PC-9 (cell line): Measurements from ENCODE around the gene ZBED4. TPM values are rescaled to one million over a fixed set of nuclear protein-coding genes. Genes with fewer than 3 reads are reported as not detected.

Source experiments
- BruUV-seq: library from RNA; stranded (reverse); fragments of 400-500 nt; replicated peaks from 2 replicates; lab custom pipeline; 2021; lab: Mats Ljungman, UMichigan
- CTCF ChIA-PET: fragments of 300-600 bp; sonication (Branson Sonifier 250); formaldehyde crosslinking; loops from one replicate; lab custom pipeline; 2022; ENCODE audit warnings: antibody characterized with exemption; lab: Charles Lee
- POLR2A ChIA-PET: fragments of 300-600 bp; sonication (Branson Sonifier 250); formaldehyde crosslinking; loops from one replicate; lab custom pipeline; 2022; ENCODE audit warnings: antibody characterized with exemption; ENCODE audit not compliant: unreplicated experiment; lab: Charles Lee
- DNase-seq, 2 experiments: peaks; one replicate each; pipeline versions ENCODE4 v3.0.0 to v3.0.0-alpha.2; 2015 to 2022; ENCODE audit warnings: mixed read lengths in 1 of 2
- H2AFZ ChIP-seq: fragments of 200-600 bp; sonication (generic); 2 replicates; pipeline ENCODE4 v1.8.1; 2017; ENCODE audit warnings: antibody characterized with exemption
- H3F3A ChIP-seq: fragments of 200-600 bp; sonication (generic); 2 replicates; pipeline ENCODE4 v1.8.1; 2017; ENCODE audit warnings: antibody characterized with exemption, mild to moderate bottlenecking, low read depth; ENCODE audit not compliant: insufficient read depth
- H3K27ac ChIP-seq: fragments of 200-600 bp; sonication (generic); 2 replicates; pipeline ENCODE4 v1.6.1; 2016; ENCODE audit warnings: mixed run types
- H3K27me3 ChIP-seq: fragments of 200-600 bp; sonication (generic); 2 replicates; pipeline ENCODE4 v1.6.1; 2016; ENCODE audit warnings: low read depth, mixed run types; ENCODE audit not compliant: insufficient read depth
- H3K36me3 ChIP-seq: fragments of 200-600 bp; sonication (generic); 2 replicates; pipeline ENCODE4 v1.6.1; 2016; ENCODE audit warnings: low read depth, mixed run types
- H3K4me1 ChIP-seq: fragments of 200-600 bp; sonication (generic); replicated peaks from 2 replicates; pipeline ENCODE4 v1.6.1; 2016; ENCODE audit warnings: mixed run types; ENCODE audit not compliant: insufficient read depth
- H3K4me2 ChIP-seq: fragments of 200-600 bp; sonication (generic); 2 replicates; pipeline ENCODE4 v1.6.1; 2017; ENCODE audit warnings: mixed run types
- H3K4me3 ChIP-seq: fragments of 200-600 bp; sonication (generic); 2 replicates; pipeline ENCODE4 v1.6.1; 2016; ENCODE audit warnings: mixed run types
- H3K79me2 ChIP-seq: fragments of 200-600 bp; sonication (generic); 2 replicates; pipeline ENCODE4 v1.6.1; 2017; ENCODE audit warnings: low read depth, mixed run types
- H3K9me2 ChIP-seq: fragments of 200-600 bp; sonication (generic); 2 replicates; pipeline ENCODE4 v1.8.1; 2017; ENCODE audit warnings: mild to moderate bottlenecking; ENCODE audit not compliant: insufficient read depth
- H3K9me3 ChIP-seq: fragments of 200-600 bp; sonication (generic); 2 replicates; pipeline ENCODE4 v1.8.1; 2016; ENCODE audit warnings: low read depth; ENCODE audit not compliant: insufficient read depth
- H4K20me1 ChIP-seq: fragments of 200-600 bp; sonication (generic); 2 replicates; pipeline ENCODE4 v1.8.1; 2017; ENCODE audit not compliant: insufficient read depth
- CTCF ChIP-seq: fragments of 200-600 bp; sonication (generic); conservative IDR thresholded peaks from 2 replicates; pipeline ENCODE4 v1.6.1; 2017; ENCODE audit warnings: mixed run types, antibody characterized with exemption, mild to moderate bottlenecking, moderate library complexity
- EZH2 ChIP-seq: fragments of 200-600 bp; sonication (generic); IDR thresholded peaks from 2 replicates; pipeline ENCODE4 v1.8.0; 2017; ENCODE audit warnings: antibody characterized with exemption, low read depth
- intact Hi-C: fragments of 100-400 bp; cut with micrococcal nuclease; formaldehyde crosslinking; loops from one replicate; pipeline ENCODE4 v1.10.0; 2022; ENCODE audit not compliant: unreplicated experiment
- total RNA-seq: library from RNA; stranded (reverse); gene quantifications from 2 replicates; pipeline ENCODE4 v1.2.3, GENCODE V29; 2021

ZBED4 gene
- total RNA-seq, 1 experiment from 2014 or later: 21.4 TPM

- ChIA-PET POLR2A (no interaction called here), CTCF (no interaction called here)
- no TSS peak for BruUV-seq
- no peak for TF ChIP-seq CTCF
- no peak for TF ChIP-seq EZH2
- Histone ChIP-seq H2AFZ (no peak overlapping the region), H3K4me3 (no peak overlapping the region), H3K4me1 (peaks cover 16% of the 10 kb centered on the region), H3K27ac (no peak overlapping the region), H3K36me3 (no peaks in the 10 kb centered on the region), H3K4me2 (no peak overlapping the region), H4K20me1 (peaks cover 73% of the 10 kb centered on the region), H3K9me2 (no peaks in the 10 kb centered on the region), H3K79me2 (peaks cover 96% of the 10 kb centered on the region), H3K27me3 (no peaks in the 10 kb centered on the region), H3K9me3 (no peaks in the 10 kb centered on the region), H3F3A (peaks cover 18% of the 10 kb centered on the region; the same call in 1 of the 2 replicates)
- intact Hi-C loops: no loop called here
- no peak for DNase-seq
These were observed 5.2 kb downstream of the ZBED4 start for GRCh38 chr22:49858827-49859226.

GRCh38 chr22:49861642-49862495 lies 8.2 kb downstream of the ZBED4 start:
- Histone ChIP-seq H3K9me2 (no peaks in the 10 kb centered on the region), H2AFZ (no peak overlapping the region), H3F3A (no peaks in the 10 kb centered on the region; the same call in 1 of the 2 replicates), H3K4me1 (no peaks in the 10 kb centered on the region), H3K9me3 (peaks cover 14% of the 10 kb centered on the region), H3K27me3 (no peaks in the 10 kb centered on the region), H3K36me3 (peaks cover 20% of the 10 kb centered on the region), H3K79me2 (peaks cover 98% of the 10 kb centered on the region), H3K27ac (no peak overlapping the region), H4K20me1 (peaks cover 55% of the 10 kb centered on the region), H3K4me3 (no peak overlapping the region), H3K4me2 (no peak overlapping the region)
- BruUV-seq: no TSS peak
- POLR2A ChIA-PET: no interaction called here
- intact Hi-C loops: no loop called here
- DNase-seq: no peak
- TF ChIP-seq CTCF (no peak), EZH2 (no peak)
- CTCF ChIA-PET: interaction anchor here (0.5 kb wide), 1 partner anchor 9 kb away, joined by 3 read pairs; no protein-coding TSS in a partner anchor

GRCh38 chr22:49862496-49862776 lies 8.8 kb downstream of the ZBED4 start:
- H3K4me2 ChIP-seq: no peak overlapping the region
- no peak overlapping the region for H3K4me3 ChIP-seq
- DNase-seq: no peak
- H3K27ac ChIP-seq: no peak overlapping the region
- no peaks in the 10 kb centered on the region for H3K4me1 ChIP-seq
- intact Hi-C loops: no loop called here
- H4K20me1 ChIP-seq: peaks cover 49% of the 10 kb centered on the region
- H3K9me3 ChIP-seq: peaks cover 15% of the 10 kb centered on the region
- H2AFZ ChIP-seq: no peak overlapping the region
- POLR2A ChIA-PET: no interaction called here
- H3F3A ChIP-seq: no peaks in the 10 kb centered on the region; the same call in 1 of the 2 replicates
- no peaks in the 10 kb centered on the region for H3K27me3 ChIP-seq
- no peaks in the 10 kb centered on the region for H3K9me2 ChIP-seq
- H3K79me2 ChIP-seq: peaks cover 98% of the 10 kb centered on the region
- BruUV-seq: no TSS peak
- no peak for TF ChIP-seq EZH2
- TF ChIP-seq CTCF: no peak
- H3K36me3 ChIP-seq: peaks cover 25% of the 10 kb centered on the region
- CTCF ChIA-PET: no interaction called here
